Osteoblast (primary cell): ENCODE data around the gene PALM2AKAP2. TPM values are rescaled to one million over a fixed set of nuclear protein-coding genes. Genes with fewer than 3 reads are reported as not detected.

Experiments
- DNase-seq: peaks from one replicate; pipeline ENCODE4 v3.0.0; 2011; ENCODE audit warnings: low spot score, mixed read lengths; ENCODE audit not compliant: insufficient read length; ENCODE audit errors: missing footprints
- H2AFZ ChIP-seq: 2 replicates; pipeline ENCODE4 v1.6.0; 2011; ENCODE audit warnings: mild to moderate bottlenecking, low read length
- H3K27ac ChIP-seq: 2 replicates; pipeline ENCODE4 v1.5.1; 2011; ENCODE audit warnings: mild to moderate bottlenecking, low read depth, low read length, moderate library complexity
- H3K27me3 ChIP-seq: 2 replicates; pipeline ENCODE4 v1.6.0; 2012; ENCODE audit warnings: mild to moderate bottlenecking, control low read depth, inconsistent platforms, low read length, moderate library complexity; ENCODE audit not compliant: insufficient read depth
- H3K36me3 ChIP-seq: 2 replicates; pipeline ENCODE4 v1.5.1; 2011; ENCODE audit warnings: mild to moderate bottlenecking, low read length, control low read depth, moderate library complexity; ENCODE audit not compliant: insufficient read depth
- H3K4me1 ChIP-seq: 2 replicates; pipeline ENCODE4 v1.5.1; 2011; ENCODE audit warnings: mild to moderate bottlenecking, low read length, control low read depth, moderate library complexity; ENCODE audit not compliant: insufficient read depth
- H3K4me2 ChIP-seq: 2 replicates; pipeline ENCODE4 v1.6.0; 2011; ENCODE audit warnings: mild to moderate bottlenecking, low read length; ENCODE audit not compliant: insufficient read depth
- H3K4me3 ChIP-seq: fragments of 200-600 bp; sonication (generic); 3 replicates; pipeline ENCODE4 v1.5.1; 2012; ENCODE audit warnings: mild to moderate bottlenecking, low read length, inconsistent platforms; ENCODE audit not compliant: insufficient read depth
- H3K79me2 ChIP-seq: 2 replicates; pipeline ENCODE4 v1.6.0; 2012; ENCODE audit warnings: mild to moderate bottlenecking, low read length, control low read depth, inconsistent platforms; ENCODE audit not compliant: insufficient read depth
- H3K9me3 ChIP-seq: 2 replicates; pipeline ENCODE4 v1.5.1; 2011; ENCODE audit warnings: low read depth, low read length, control low read depth
- H4K20me1 ChIP-seq: 2 replicates; pipeline ENCODE4 v1.6.0; 2012; ENCODE audit warnings: mild to moderate bottlenecking, low read length, control low read depth; ENCODE audit not compliant: insufficient read depth
- CTCF ChIP-seq: IDR thresholded peaks from 2 replicates; pipeline ENCODE4 v1.5.1; 2011; ENCODE audit warnings: mild to moderate bottlenecking, low read depth, low read length, moderate library complexity; ENCODE audit errors: extremely low read depth
- total RNA-seq: library from RNA; depleted of rRNA; stranded (reverse); fragments of >200 nt; gene quantifications from 2 replicates; pipeline ENCODE4 v1.2.3, GENCODE V29; 2012

PALM2AKAP2 gene
- total RNA-seq, 1 donor = 25.3 TPM

DNA sequence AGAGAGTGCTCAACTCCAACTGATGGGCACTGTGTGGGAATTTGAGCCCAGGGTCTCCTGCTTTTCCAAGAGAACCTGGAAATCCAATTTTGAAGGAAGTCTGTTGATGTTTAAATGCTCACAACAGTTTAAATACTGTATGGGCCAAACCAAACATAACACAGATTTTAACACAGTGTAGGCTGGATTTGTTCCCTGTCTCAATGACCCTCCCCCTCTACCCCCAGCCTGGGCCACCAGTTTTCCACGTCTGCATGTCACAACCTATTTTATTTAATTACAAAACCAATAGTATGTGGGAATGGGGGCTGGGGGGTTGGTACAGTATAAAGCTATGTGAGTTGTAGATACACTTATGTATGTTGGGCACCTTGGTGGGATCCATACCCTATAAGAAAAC lies 11.7 kb downstream of the PALM2AKAP2 start:
- Histone ChIP-seq H3K4me3 (no peak overlapping the region), H3K79me2 (peaks cover 82% of the 10 kb centered on the region), H3K27ac (no peak overlapping the region), H3K4me2 (no peak overlapping the region), H3K4me1 (peaks cover 34% of the 10 kb centered on the region), H3K27me3 (no peaks in the 10 kb centered on the region), H3K36me3 (no peaks in the 10 kb centered on the region), H4K20me1 (peaks cover 2% of the 10 kb centered on the region), H2AFZ (no peak overlapping the region), H3K9me3 (no peaks in the 10 kb centered on the region)
- DNase-seq = no peak
- TF ChIP-seq CTCF = no peak

GRCh38 chr9:109792951-109793546 lies 13.1 kb downstream of the PALM2AKAP2 start:
- Histone ChIP-seq H3K4me1 (peaks cover 34% of the 10 kb centered on the region), H3K36me3 (no peaks in the 10 kb centered on the region), H4K20me1 (no peaks in the 10 kb centered on the region), H3K4me3 (no peak overlapping the region), H3K4me2 (peak overlapping the region; percentile 57), H3K27ac (peak overlapping the region; percentile 77), H2AFZ (no peak overlapping the region), H3K9me3 (no peaks in the 10 kb centered on the region), H3K27me3 (no peaks in the 10 kb centered on the region), H3K79me2 (peaks cover 82% of the 10 kb centered on the region)
- TF ChIP-seq CTCF = no peak
- DNase-seq = peak; percentile 93

GRCh38 chr9:109793921-109794320 lies 13.9 kb downstream of the PALM2AKAP2 start:
- TF ChIP-seq CTCF = no peak
- Histone ChIP-seq H3K27me3 (no peaks in the 10 kb centered on the region), H2AFZ (no peak overlapping the region), H3K36me3 (no peaks in the 10 kb centered on the region), H3K4me2 (no peak overlapping the region), H3K4me1 (peaks cover 35% of the 10 kb centered on the region), H3K27ac (peak overlapping the region; percentile 77), H3K4me3 (no peak overlapping the region), H3K9me3 (no peaks in the 10 kb centered on the region), H3K79me2 (peaks cover 82% of the 10 kb centered on the region), H4K20me1 (no peaks in the 10 kb centered on the region)
- DNase-seq = no peak

- H3K9me3 ChIP-seq = no peaks in the 10 kb centered on the region
- no peak for TF ChIP-seq CTCF
- no peak overlapping the region for H3K4me3 ChIP-seq
- peak overlapping the region; percentile 35 for H3K4me2 ChIP-seq
- no peak overlapping the region for H2AFZ ChIP-seq
- H3K27ac ChIP-seq = peak overlapping the region; percentile 77
- DNase-seq = no peak
- H3K27me3 ChIP-seq = no peaks in the 10 kb centered on the region
- no peaks in the 10 kb centered on the region for H4K20me1 ChIP-seq
- H3K4me1 ChIP-seq = peaks cover 41% of the 10 kb centered on the region
- H3K36me3 ChIP-seq = no peaks in the 10 kb centered on the region
- peaks cover 82% of the 10 kb centered on the region for H3K79me2 ChIP-seq
Observed at GRCh38 chr9:109794361-109795012, 14.5 kb downstream of the PALM2AKAP2 start.
